GM20431 (cell line): ENCODE measurements around the gene CACNA1C.

Source experiments
- in situ Hi-C: fragments of 300-500 bp; cut with MseI, MboI; formaldehyde crosslinking; loops from one replicate; pipeline ENCODE4 v1.15.0; 2020; ENCODE audit warnings: low sequenced_read_pairs; ENCODE audit not compliant: unreplicated experiment

CACNA1C gene

DNA sequence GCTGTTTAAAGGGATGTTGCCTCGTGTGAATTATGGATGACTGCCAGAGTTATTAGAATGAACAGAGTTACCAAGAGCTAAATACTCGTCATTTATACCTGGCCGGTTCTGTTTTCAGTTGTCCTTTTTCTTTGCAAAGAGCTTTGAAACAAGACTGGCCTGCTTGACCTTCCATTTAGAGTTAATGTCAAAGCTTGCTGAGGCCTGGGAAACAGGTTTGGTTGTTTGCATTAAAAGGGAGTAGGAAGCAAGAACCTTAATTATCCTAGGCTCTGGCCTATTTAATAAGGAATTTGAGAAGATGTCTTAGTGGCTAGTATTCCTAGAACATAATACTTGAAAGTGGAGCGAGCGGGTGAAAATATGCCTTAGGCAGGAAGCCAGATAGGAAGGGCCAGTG, 233.3 kb downstream of the CACNA1C start:
- in situ Hi-C loops: no loop called here

DNA sequence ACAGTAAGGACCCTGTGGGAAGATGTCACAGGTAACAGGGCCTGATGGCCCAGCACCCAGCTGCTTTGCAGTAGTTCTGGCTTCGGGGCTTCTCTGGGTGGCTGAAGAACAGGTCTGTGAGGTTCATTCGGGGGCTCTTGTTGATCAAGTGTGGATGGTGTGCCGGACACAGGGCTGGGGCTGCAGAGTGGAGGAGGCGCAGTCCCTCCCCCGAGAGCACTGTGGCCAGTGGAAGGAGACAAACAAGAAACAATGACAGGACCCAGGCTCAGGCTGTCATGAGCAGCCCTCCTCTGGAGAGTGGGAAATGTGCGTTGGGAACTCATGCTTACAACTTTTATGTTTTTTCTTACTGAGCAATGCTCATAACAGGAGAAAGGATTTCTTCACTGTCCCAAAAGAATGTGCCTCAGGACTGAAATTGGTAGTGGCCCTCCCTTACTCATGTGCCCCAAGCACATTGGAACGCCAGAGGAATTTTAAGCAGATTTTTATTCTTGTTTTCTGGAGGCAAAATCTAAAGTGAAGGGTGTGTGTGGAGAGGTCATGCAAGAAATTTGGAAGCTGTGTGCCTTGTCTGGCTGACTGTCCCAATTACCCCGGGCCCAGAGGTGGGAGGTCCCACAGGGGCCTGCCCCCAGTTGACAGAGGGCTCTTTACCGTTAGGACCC, 233.8 kb downstream of the CACNA1C start:
- in situ Hi-C loops: no loop called here

DNA sequence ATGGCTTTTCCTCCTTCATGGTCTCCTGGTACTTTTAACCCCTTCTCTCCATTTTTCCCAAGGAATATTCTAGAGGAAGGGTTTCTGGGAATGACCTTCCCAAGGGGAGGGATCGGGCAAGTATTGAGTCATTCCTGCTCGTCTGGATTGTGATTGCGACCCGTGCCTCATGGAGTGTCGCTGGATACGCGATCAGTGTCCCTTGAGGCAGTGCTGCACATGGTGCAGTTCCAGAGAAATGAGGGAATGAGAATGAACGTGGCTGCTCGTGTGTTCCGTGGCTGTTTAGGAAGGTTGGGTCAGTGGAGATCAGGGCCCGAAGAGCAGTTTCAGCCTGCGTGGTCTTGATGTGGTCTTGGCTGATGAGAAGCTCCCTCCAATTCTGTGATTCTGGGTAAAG, 234.4 kb downstream of the CACNA1C start:
- in situ Hi-C loops: no loop called here

DNA sequence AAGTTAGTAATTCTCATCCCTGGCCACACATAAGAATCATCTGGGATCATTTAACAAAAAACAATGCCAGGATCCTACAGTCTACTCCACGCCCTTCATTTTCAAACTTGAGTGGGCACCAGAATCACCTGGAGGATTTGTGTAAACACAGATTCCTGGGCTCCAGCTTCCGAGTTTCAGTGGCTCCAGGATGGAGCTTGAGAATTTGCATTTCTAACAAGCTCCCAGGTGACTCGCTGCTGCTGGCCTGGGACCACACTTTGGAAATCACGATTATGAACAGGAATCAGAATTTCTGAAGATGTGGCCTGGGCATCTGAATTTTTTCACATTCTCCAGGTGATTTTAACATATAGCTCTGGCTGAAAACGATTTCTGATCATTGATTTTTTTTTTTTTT, 234.8 kb downstream of the CACNA1C start:
- in situ Hi-C loops: no loop called here

DNA sequence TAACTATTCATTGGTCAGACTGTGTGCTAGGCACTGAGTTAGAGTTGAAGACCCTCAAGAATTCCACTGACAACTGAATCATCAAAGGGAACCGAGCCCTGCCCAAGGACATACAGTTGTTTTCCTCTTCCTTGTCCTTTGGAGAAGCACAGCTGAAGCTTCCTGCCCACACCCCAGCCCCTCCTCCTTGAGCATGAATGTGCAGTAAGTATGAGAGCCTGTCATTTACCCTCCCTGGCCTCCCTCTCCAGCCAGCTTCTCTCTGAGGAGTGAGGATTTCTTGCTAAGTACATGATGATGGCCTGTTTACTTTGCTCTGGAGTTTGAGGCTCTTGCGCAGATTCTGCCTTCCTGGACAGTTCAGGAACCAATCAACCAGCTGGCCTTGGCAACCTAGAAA, 235.2 kb downstream of the CACNA1C start:
- in situ Hi-C loops: no loop called here

DNA sequence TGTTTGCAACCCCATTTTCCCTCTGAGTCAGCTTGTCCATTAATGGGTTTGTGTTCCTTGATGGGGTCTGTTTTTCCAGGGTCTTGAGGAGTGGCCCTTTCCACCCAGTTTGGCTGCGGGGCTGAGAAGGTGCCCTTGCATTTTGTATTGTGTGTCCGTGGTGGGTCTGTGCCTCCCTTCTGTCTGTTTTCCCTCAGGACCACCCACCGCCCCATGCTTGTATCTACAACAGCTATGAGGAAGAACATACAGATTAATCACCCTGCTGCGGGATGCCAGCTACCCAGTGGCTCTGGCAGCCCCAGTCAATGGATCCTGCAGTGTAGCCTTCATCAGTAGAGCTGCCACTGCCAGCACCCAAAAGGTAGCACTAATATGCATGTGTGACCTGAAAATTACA, 235.7 kb downstream of the CACNA1C start:
- in situ Hi-C loops: no loop called here

DNA sequence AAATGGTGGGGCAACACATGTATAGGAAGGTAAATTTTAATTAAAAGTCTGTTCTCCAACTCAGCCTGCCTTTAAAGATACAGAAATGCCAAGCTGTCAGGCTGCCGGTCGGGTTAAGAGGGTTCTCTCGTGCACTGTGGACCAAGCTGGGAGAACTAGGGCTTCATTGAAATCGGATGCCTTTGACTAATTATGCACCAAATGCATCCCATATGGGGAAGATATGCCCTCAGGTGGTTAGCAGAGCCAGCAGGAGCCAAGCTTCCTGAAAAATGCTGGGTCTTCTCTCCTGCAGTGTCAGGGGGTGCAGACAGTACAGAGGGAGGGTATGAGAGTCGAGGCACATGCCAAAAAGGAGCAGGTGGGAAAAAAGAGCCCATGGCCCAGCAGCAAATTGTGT, 236.1 kb downstream of the CACNA1C start:
- in situ Hi-C loops: no loop called here

DNA sequence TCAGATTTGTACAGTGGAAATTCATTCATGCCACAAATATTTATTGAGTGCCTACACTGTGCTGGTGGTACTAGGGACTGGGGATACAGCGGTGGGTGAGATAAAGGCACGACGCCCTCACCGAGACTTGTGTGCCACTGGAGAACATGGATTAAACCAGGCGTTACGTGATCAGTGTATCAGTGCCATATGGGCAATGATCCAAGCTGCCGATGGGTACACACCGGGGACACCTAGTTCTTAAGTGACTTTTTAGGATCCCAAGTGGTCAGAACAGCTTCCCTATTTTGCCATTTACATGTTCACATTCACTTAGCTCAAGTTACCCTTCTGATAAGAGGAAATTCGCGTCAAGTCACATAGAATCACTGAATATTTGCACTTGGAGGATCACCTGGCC, 236.7 kb downstream of the CACNA1C start:
- in situ Hi-C loops: no loop called here

DNA sequence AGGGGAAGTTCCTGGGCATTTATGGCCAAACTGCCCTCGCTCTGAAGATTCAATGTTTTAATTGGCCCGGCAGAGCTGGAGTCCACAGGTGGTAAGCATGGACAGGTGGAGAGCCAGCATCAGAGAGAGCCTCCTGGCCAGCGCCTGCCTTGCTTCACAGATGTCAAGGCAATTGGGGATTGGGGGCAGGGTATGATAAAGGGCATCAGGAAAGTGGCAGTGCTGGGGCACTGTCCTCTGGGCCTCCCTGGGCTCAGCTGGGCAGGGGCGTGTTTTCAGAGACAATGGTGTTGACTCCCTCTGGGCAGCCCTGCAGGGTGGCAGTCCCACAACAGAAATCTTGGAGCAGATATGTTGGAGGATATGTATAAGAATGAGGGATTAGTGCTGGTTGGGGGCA, 237.3 kb downstream of the CACNA1C start:
- in situ Hi-C loops: no loop called here

DNA sequence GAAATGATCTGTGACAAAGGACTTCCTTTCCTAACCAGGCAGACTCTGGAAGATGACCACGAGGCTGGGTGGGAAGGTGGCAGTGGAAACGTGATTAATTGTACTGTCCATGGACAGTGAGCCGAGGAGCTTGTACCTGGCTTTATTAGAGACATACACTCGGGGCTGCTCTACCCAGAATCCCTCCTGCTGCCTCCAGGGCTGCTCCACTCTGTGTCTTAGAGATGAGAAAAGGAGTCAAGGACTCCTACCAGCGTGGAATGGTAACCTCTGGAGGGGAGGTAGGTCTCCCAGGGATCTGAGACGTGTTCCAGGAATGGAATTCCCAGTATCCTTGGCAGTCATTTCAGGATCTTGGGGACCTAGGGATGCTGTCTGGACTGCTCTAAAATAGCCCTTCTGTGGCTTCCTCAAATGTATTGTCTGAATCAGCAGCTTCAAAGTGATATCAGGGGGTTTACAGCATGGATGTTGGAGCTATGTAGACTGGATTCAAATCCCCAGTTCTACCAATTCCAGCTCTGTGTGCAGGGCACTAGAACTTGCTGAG, 237.8 kb downstream of the CACNA1C start:
- in situ Hi-C loops: no loop called here

DNA sequence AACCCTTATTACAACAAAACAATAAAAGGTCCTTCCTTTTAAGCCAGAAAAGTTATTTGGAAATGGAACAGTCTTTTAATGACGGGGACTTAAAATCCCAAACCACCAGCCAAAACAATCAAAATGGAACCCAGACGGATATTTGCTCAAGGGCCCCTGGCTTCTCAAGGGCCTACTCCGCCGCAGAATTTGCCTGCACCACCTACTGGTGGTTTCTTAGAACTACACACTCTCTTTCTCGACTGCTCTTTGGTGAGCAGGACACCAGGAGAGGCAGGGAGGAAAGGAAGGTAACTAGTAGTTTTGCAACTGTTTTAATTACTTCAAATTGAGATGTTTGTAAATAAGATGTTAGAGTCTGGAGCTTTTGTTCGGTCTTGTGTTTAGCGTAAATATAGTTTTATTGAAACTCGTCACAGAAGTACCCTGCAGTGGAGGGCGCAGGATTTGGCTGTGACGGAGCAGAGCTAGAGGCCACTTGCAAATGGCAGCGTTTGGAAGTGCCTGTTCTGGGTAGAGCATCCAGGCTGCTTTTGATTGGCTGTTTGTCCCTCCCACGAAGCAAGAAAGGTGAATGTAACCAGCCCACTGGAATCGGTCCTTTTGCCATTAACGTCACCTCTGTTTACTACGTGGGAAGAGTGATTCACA, 238.5 kb downstream of the CACNA1C start:
- in situ Hi-C loops: no loop called here

DNA sequence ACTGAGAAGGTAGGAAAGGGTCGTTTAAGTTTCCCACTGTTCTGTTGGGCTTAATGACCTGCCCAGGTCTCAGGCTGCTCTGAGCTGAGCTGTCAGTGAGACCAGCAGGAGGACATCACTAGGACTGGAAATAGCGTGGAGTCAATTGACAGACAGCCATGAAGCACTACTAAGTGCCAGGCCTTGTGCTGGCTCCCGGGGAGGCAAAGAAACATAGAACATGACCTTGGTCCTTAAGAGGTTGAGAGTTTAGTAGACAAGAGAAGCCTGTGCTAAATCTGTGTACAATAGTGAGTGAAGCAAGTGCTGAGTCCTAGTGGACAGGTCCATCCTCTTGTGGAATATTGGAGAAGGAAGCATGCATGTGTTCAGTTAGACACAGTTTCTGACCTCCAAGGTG, 239.2 kb downstream of the CACNA1C start:
- in situ Hi-C loops: no loop called here

DNA sequence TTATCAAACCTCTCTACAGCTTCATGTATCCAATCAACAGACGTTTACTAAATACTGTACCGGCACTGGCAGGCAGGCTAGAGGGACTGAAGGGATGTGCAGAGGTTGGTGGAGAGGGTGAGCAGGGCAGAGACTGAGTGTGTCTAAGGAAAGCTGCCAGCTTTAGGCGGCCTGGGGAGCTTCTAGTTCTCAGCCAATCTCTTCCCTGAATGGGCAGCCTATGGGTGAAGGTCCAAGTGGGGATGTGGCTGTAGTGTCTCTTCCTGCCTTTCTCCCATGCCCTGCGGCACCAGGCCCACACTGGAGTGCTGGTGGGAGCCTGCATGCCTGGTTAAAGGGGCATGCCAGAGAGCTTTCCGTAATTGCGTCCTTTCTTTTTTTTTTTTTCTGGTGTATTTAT, 239.8 kb downstream of the CACNA1C start:
- in situ Hi-C loops: no loop called here

DNA sequence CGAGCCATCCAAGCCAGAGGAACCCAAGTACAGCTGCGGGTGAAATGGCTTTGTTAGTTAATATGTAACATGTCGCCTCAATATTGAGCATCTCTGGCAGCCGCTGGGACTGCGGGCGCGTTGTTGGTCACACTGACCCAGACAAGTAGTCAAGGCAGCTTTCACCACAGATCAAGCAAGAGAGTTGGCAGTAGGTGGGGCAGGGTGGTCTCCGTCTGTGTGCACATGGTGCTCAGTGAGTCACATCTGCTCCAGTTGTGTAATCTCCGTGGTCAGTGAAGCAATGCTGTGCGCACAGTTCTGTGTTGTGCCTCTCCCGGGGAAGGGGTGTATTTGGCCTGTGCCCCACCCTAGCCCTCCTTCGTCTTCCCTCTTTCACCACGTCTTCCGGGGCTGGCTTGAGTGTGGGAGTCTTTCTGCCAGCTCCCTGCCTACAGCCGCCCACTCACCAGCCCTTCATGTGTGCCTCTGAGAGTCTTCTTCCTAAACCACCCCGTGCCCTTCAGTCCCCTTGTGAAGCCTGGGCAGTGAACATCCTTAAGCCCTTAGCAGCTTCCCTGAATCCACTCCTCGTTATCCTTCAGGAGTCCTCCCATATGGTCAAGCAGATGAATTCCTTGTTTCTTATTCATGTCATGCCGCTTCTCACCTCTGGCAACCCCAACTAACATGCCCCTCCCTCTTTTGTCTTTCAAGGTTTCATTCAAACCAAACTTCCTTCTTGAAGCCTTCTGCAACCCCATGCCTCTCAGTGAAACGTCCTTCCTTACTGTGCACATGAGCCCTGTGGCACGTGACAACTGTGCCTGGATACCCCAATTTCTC, 242.1 kb downstream of the CACNA1C start:
- in situ Hi-C loops: no loop called here

DNA sequence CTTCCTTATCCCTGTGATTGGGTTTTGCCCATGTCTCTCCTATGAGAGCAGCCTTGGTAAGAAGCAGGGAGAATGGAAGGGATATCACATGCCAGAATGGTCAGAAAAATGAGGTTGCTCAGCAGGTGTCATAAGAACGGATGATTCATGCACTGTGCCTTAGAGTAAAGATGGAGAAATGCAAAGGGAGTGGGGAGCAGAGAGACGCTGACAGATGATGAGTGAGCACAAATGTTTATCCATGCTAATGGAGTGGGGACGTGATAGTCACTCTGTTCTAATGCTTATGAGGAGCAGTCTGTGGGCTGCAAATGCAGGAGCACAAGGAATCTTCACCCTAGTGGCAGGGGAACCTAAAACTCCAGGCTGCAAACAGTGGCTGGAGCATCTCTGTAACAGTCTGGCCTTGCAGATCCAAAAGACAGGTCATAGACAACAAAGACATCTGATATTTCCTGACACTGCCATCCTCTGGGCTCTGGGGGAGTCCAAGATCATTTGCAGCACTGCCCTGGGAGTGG, 243.2 kb downstream of the CACNA1C start:
- in situ Hi-C loops: no loop called here

DNA sequence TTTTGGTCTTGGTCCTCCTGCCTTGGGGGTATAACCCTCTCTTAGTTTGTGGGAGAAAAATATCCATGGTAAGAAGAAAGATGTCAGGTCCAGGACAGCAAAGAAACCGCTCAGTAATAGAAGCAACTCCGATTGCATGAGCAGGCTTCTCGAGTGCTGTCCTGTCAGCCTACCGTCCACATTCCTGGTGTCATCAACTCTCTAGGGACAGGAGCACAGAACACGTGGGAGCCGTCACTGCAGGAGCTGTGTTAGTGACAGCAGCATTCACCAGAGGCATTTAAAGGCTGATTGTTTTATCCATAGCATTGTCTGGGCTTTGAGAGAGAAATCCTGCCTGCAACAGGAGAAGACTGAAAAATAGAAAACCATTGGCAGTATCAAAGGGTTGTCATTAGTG, 244.2 kb downstream of the CACNA1C start:
- in situ Hi-C loops: no loop called here

DNA sequence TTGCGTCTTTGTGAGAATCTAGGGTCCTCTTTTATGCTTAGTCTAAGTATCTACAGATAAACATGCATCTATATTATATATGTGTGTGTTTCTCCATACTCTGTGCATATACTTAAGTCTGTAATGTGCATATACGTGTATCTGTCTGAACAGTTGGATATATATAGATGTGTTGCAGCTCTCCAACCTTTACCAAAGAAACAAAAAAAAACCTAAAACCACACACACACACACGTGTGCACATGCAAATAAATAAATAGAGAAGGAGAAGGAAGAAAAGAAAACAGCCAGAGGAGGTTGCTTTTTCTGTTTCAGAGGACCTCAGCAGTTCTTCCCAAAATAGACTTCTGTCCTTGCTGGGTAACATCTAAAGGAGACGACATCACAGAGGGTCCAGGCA, 244.9 kb downstream of the CACNA1C start:
- in situ Hi-C loops: no loop called here

DNA sequence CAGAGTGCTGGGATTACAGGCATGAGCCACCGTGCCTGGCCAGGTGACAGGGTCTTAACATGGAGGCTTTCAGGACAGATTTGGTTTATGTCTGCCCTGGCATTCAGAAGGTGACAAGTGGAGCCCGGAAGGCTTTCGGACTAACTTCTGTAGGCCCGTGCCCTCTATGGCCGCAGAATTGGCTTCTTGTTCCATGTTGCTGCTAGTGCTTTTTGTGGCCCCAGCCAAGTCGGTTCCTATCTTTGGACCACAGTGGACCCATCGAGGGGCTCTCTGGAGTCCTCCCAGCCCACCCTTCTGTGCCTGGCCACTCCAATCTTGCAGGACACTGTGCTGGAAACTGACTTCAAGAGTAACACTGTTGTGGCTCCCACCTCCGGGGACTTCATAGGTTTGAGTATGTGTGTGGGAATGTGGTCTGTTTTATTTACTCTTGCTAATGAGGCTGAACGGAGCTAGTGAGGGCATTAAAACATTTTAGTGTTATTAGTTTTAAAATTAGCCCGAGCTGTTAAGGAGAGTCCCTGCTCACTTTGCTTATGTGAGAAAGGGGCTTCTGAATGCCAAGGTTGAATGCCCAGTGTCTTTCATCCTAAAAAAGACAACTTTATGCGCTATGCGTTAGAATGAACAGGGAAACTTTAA, 245.9 kb downstream of the CACNA1C start:
- in situ Hi-C loops: no loop called here

DNA sequence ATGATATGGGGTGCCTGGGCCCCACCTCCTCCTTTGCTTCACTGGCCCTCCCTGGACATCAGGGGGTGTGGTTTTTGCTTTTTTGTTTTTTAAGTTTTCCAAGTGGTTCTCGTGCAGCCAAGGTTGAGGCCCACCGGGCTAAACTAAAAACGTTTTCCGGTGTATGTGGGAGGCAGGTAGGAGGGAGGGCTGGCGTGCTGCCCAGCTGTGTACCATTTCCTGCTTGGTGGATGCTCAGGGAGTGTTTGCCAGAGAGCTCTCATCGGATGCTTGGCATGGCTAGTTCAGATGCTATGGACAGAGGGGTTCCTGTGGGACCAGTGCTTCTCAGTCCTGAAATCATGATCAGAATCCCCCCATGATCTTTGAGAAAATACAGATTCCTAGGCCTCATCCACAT, 246.4 kb downstream of the CACNA1C start:
- in situ Hi-C loops: no loop called here

DNA sequence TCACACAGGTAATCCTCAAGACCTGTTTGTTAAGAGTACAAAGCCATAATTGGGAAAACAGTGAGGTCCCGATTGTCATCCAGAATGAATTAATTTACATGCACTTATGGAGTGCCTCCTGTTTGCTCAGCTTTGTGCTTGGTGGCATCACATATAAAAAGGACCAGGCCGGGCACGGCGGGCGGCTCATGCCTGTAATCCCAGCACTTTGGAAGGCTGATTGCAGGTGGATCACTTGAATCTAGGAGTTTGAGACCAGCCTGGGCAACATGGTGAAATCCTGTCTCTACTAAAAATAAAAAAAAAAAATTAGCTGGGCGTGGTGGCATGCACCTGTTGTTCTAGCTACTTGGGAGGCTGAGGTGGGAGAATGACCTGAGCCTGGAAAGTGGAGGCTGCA, 247.4 kb downstream of the CACNA1C start:
- in situ Hi-C loops: no loop called here
